Trophoblast cell (in vitro differentiated cells and primary cell): ENCODE results near the gene STX10.
A peak's percentile ranks its signal among the peaks of the same experiment; 100 is the strongest.

Source experiments
- DNase-seq, 2 donors: peaks; one replicate each; pipeline ENCODE4 v3.0.0-alpha.2; 2016
- H2AFZ ChIP-seq: 2 replicates; pipeline ENCODE4 v1.6.1; 2013; ENCODE audit warnings: low read length, moderate library complexity, mild to moderate bottlenecking; ENCODE audit not compliant: insufficient read depth, poor library complexity
- H2AK5ac ChIP-seq: 2 replicates; pipeline ENCODE4 v1.6.1; 2013; ENCODE audit warnings: mild to moderate bottlenecking, low read length
- H2BK120ac ChIP-seq: 2 replicates; pipeline ENCODE4 v1.6.1; 2013; ENCODE audit warnings: low read length, mild to moderate bottlenecking, moderate library complexity; ENCODE audit not compliant: insufficient read depth, poor library complexity
- H2BK12ac ChIP-seq: 2 replicates; pipeline ENCODE4 v1.6.1; 2013; ENCODE audit warnings: mild to moderate bottlenecking, low read length, moderate library complexity
- H2BK5ac ChIP-seq: 2 replicates; pipeline ENCODE4 v1.6.1; 2013; ENCODE audit warnings: low read length, low read depth, moderate library complexity, mild to moderate bottlenecking; ENCODE audit not compliant: poor library complexity
- H3K14ac ChIP-seq: 2 replicates; pipeline ENCODE4 v1.6.1; 2013; ENCODE audit warnings: mild to moderate bottlenecking, low read length
- H3K18ac ChIP-seq: 2 replicates; pipeline ENCODE4 v1.6.1; 2013; ENCODE audit warnings: mild to moderate bottlenecking, low read length
- H3K23ac ChIP-seq: 2 replicates; pipeline ENCODE4 v1.6.1; 2013; ENCODE audit warnings: low read length
- H3K27ac ChIP-seq: 2 replicates; pipeline ENCODE4 v1.5.1; 2013; ENCODE audit warnings: low read depth, mild to moderate bottlenecking, inconsistent platforms, low read length, moderate library complexity
- H3K27me3 ChIP-seq: 2 replicates; pipeline ENCODE4 v1.6.1; 2013; ENCODE audit warnings: inconsistent platforms, mild to moderate bottlenecking, low read length, moderate library complexity; ENCODE audit not compliant: insufficient read depth
- H3K36me3 ChIP-seq, 2 experiments: 1 replicate in 1 of 2; 2 replicates in 1 of 2; pipeline ENCODE4 v1.6.1; 2013; ENCODE audit warnings: low read length in 2 of 2, mild to moderate bottlenecking in 2 of 2, moderate library complexity in 1 of 2; ENCODE audit not compliant: insufficient read depth in 2 of 2, control insufficient read depth in 1 of 2
- H3K4ac ChIP-seq: 2 replicates; pipeline ENCODE4 v1.6.1; 2013; ENCODE audit warnings: low read depth, mild to moderate bottlenecking, low read length, moderate library complexity
- H3K4me1 ChIP-seq, 2 experiments: 1 replicate in 1 of 2; 2 replicates in 1 of 2; pipeline ENCODE4 v1.6.1; 2013; ENCODE audit warnings: low read length in 2 of 2, mild to moderate bottlenecking in 2 of 2, moderate library complexity in 1 of 2; ENCODE audit not compliant: insufficient read depth in 2 of 2, control insufficient read depth in 1 of 2
- H3K4me2 ChIP-seq: 2 replicates; pipeline ENCODE4 v1.6.1; 2013; ENCODE audit warnings: inconsistent platforms, mild to moderate bottlenecking, low read length, moderate library complexity
- H3K4me3 ChIP-seq: 2 replicates; pipeline ENCODE4 v1.5.1; 2013; ENCODE audit warnings: mild to moderate bottlenecking, low read depth, low read length, inconsistent platforms
- H3K79me1 ChIP-seq: one replicate; pipeline ENCODE4 v1.6.1; 2013; ENCODE audit warnings: low read length
- H3K79me2 ChIP-seq: 2 replicates; pipeline ENCODE4 v1.6.1; 2013; ENCODE audit warnings: low read length, mild to moderate bottlenecking; ENCODE audit not compliant: control insufficient read depth, insufficient read depth, poor library complexity
- H3K9ac ChIP-seq: 2 replicates; pipeline ENCODE4 v1.6.1; 2013; ENCODE audit warnings: mild to moderate bottlenecking, low read length
- H3K9me3 ChIP-seq: 2 replicates; pipeline ENCODE4 v1.6.1; 2013; ENCODE audit warnings: low read depth, mild to moderate bottlenecking, control low read depth, inconsistent platforms, low read length; ENCODE audit not compliant: insufficient read depth
- H4K12ac ChIP-seq: 2 replicates; pipeline ENCODE4 v1.6.1; 2013; ENCODE audit warnings: low read depth, mild to moderate bottlenecking, low read length, moderate library complexity
- H4K8ac ChIP-seq: 2 replicates; pipeline ENCODE4 v1.6.1; 2013; ENCODE audit warnings: low read depth, mild to moderate bottlenecking, low read length, moderate library complexity
- H4K91ac ChIP-seq: one replicate; pipeline ENCODE4 v1.6.1; 2013; ENCODE audit warnings: low read depth, mild to moderate bottlenecking, low read length, moderate library complexity
- WGBS: extraction: QIAGEN DNeasy Blood & Tissue Kit; methylation state at CpG from one replicate; pipeline ENCODE4 v1.1.7; 2013; ENCODE audit warnings: missing lambda C conversion rate; ENCODE audit not compliant: insufficient read length, insufficient coverage; ENCODE audit errors: extremely low coverage; 5-methylcytosine and 5-hydroxymethylcytosine counted together

Gene STX10

GRCh38 chr19:13152974-13153568, 2.9 kb upstream of the STX10 start:
- Histone ChIP-seq H3K27me3 (no peaks in the 10 kb centered on the region), H4K91ac (peak overlapping the region; percentile 96), H2AFZ (peak overlapping the region; percentile 23), H2BK120ac (peak overlapping the region; percentile 88), H3K9ac (peak overlapping the region; percentile 91), H3K4ac (peak overlapping the region; percentile 72), H2BK12ac (peak overlapping the region; percentile 12), H4K12ac (peak overlapping the region; percentile 65), H4K8ac (peak overlapping the region; percentile 85), H3K14ac (peak overlapping the region; percentile 91), H3K79me2 (peaks cover 48% of the 10 kb centered on the region), H3K23ac (no peak overlapping the region), H3K27ac (peak overlapping the region; percentile 98), H3K4me1 (peaks cover 13 to 19% of the 10 kb centered on the region in 2 experiments), H3K4me3 (peak overlapping the region; percentile 97), H2AK5ac (peak overlapping the region; percentile 91), H3K9me3 (peaks cover 3% of the 10 kb centered on the region), H3K4me2 (peak overlapping the region; percentile 81), H2BK5ac (peak overlapping the region; percentile 84), H3K18ac (peak overlapping the region; percentile 97), H3K79me1 (peaks cover 56% of the 10 kb centered on the region), H3K36me3 (peaks cover 0 to 8% of the 10 kb centered on the region in 2 experiments)
- peak; percentile 91 to 97 for DNase-seq
- no CpG with 5 or more reads among the region's 59 CpGs for WGBS

- peak overlapping the region; percentile 92 for H2BK120ac ChIP-seq
- peaks cover 56% of the 10 kb centered on the region for H3K79me1 ChIP-seq
- peak overlapping the region; percentile 81 for H3K4me2 ChIP-seq
- DNase-seq: peak; percentile 50 to 72
- peak overlapping the region; percentile 97 for H2BK5ac ChIP-seq
- H2AFZ ChIP-seq: peak overlapping the region; percentile 66
- peaks cover 0 to 8% of the 10 kb centered on the region in 2 experiments for H3K36me3 ChIP-seq
- peak overlapping the region; percentile 7 for H2AK5ac ChIP-seq
- H3K4ac ChIP-seq: peak overlapping the region; percentile 17
- H3K79me2 ChIP-seq: peaks cover 48% of the 10 kb centered on the region
- peak overlapping the region; percentile 75 for H3K4me3 ChIP-seq
- no peaks in the 10 kb centered on the region for H3K27me3 ChIP-seq
- peak overlapping the region; percentile 68 for H4K91ac ChIP-seq
- peak overlapping the region; percentile 57 for H3K9ac ChIP-seq
- no peak overlapping the region for H3K23ac ChIP-seq
- peak overlapping the region; percentile 14 for H4K8ac ChIP-seq
- H3K18ac ChIP-seq: peak overlapping the region; percentile 96
- peak overlapping the region; percentile 98 for H3K27ac ChIP-seq
- H2BK12ac ChIP-seq: peak overlapping the region; percentile 74
- no CpG with 5 or more reads among the region's 25 CpGs for WGBS
- H3K9me3 ChIP-seq: peaks cover 3% of the 10 kb centered on the region
- H3K14ac ChIP-seq: peak overlapping the region; percentile 32
- peaks cover 13 to 19% of the 10 kb centered on the region in 2 experiments for H3K4me1 ChIP-seq
- H4K12ac ChIP-seq: peak overlapping the region; percentile 20
Observed at GRCh38 chr19:13152356-13152973, 2.3 kb upstream of the STX10 start.

- H3K14ac ChIP-seq: peak overlapping the region; percentile 50
- H3K4me3 ChIP-seq: peak overlapping the region; percentile 80
- peaks cover 56% of the 10 kb centered on the region for H3K79me1 ChIP-seq
- H4K91ac ChIP-seq: peak overlapping the region; percentile 86
- H2BK5ac ChIP-seq: peak overlapping the region; percentile 97
- peak overlapping the region; percentile 66 for H2AFZ ChIP-seq
- H3K4me2 ChIP-seq: peak overlapping the region; percentile 81
- peaks cover 48% of the 10 kb centered on the region for H3K79me2 ChIP-seq
- H3K18ac ChIP-seq: peak overlapping the region; percentile 96
- no peak overlapping the region for H3K23ac ChIP-seq
- H3K4ac ChIP-seq: peak overlapping the region; percentile 94
- peaks cover 13 to 19% of the 10 kb centered on the region in 2 experiments for H3K4me1 ChIP-seq
- peak overlapping the region; percentile 57 for H3K9ac ChIP-seq
- peak overlapping the region; percentile 20 for H4K12ac ChIP-seq
- WGBS: no CpG with 5 or more reads among the region's 71 CpGs
- H3K27me3 ChIP-seq: no peaks in the 10 kb centered on the region
- peak overlapping the region; percentile 74 for H2BK12ac ChIP-seq
- peak overlapping the region; percentile 98 for H3K27ac ChIP-seq
- peak; percentile 97 to 98 for DNase-seq
- peak overlapping the region; percentile 92 for H2BK120ac ChIP-seq
- H2AK5ac ChIP-seq: peak overlapping the region; percentile 7
- peaks cover 0 to 8% of the 10 kb centered on the region in 2 experiments for H3K36me3 ChIP-seq
- H3K9me3 ChIP-seq: peaks cover 3% of the 10 kb centered on the region
- H4K8ac ChIP-seq: peak overlapping the region; percentile 67
Observed at GRCh38 chr19:13151605-13152355, 1.6 kb upstream of the STX10 start.

DNA sequence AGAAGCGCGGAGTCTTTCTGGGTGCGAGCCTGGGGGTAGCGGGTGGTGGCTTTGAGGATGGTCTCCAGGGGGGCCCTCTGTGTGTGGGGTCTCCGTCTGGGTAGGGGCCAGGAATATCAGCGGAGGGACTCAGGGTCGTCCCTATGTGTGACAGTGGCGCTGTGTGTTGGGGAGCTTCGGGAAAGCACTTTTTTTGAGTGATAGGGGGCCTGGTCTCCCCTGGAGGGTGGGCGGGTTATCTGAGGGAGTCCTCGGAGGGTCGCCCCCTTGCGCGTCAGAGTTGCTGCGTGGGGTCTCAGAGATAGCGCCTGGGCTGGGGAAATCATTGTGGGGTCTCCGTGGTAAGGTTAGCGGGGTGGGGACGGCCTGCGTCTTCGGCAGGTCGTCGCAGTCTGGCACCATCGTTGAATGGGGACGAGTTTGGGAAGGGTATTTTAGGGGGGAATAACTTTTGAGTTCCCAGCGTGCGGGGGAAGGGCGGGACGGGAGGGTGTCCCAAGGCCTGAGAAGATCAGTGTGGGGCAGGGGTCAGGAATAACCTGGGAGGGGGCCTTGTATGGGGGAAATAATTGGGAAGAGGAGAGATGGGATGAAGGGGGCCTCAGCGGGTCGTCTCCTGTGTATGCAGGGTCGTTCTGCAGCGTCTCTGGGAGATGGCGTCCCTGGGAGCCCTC, 893 bp upstream of the STX10 start:
- no peaks in the 10 kb centered on the region for H3K27me3 ChIP-seq
- H3K9me3 ChIP-seq: peaks cover 3% of the 10 kb centered on the region
- H2AK5ac ChIP-seq: peak overlapping the region; percentile 16
- WGBS: no CpG with 5 or more reads among the region's 34 CpGs
- peak overlapping the region; percentile 50 for H3K14ac ChIP-seq
- DNase-seq: peak in 1 of 2 donors; percentile 7
- H3K9ac ChIP-seq: peak overlapping the region; percentile 79
- peak overlapping the region; percentile 80 for H3K4me3 ChIP-seq
- H2BK5ac ChIP-seq: peak overlapping the region; percentile 53
- H3K4me1 ChIP-seq: peaks cover 11 to 15% of the 10 kb centered on the region in 2 experiments
- H3K4me2 ChIP-seq: peak overlapping the region; percentile 71
- H3K23ac ChIP-seq: peak overlapping the region; percentile 45
- H3K4ac ChIP-seq: peak overlapping the region; percentile 94
- peak overlapping the region; percentile 57 for H2BK120ac ChIP-seq
- peaks cover 48% of the 10 kb centered on the region for H3K79me2 ChIP-seq
- H3K36me3 ChIP-seq: peaks cover 0 to 8% of the 10 kb centered on the region in 2 experiments
- H2BK12ac ChIP-seq: peak overlapping the region; percentile 23
- peak overlapping the region; percentile 16 for H3K18ac ChIP-seq
- peak overlapping the region; percentile 73 for H3K27ac ChIP-seq
- H4K91ac ChIP-seq: peak overlapping the region; percentile 86
- peaks cover 56% of the 10 kb centered on the region for H3K79me1 ChIP-seq
- H4K12ac ChIP-seq: peak overlapping the region; percentile 12
- peak overlapping the region; percentile 67 for H4K8ac ChIP-seq
- H2AFZ ChIP-seq: peak overlapping the region; percentile 27
